ENCODE results near the gene CLSTN2.

Gene CLSTN2

GRCh38 chr3:140055092-140055791 is 120.3 kb downstream of the CLSTN2 start:
- no peaks in the 10 kb centered on the region for H3K27me3 ChIP-seq (ENCODE audit: insufficient read depth, low read length)
- H3K36me3 ChIP-seq (ENCODE audit: insufficient read depth, low read length) = no peaks in the 10 kb centered on the region
- no peaks in the 10 kb centered on the region for H3K9me3 ChIP-seq (ENCODE audit: low read length)
- H3K4me3 ChIP-seq (ENCODE audit: low read length) = no peak overlapping the region
- H2AFZ ChIP-seq (ENCODE audit: low read depth, low read length) = no peak overlapping the region
- H3K4me1 ChIP-seq (ENCODE audit: insufficient read depth, low read length) = peaks cover 10% of the 10 kb centered on the region

- no peaks in the 10 kb centered on the region for H3K27me3 ChIP-seq (ENCODE audit: insufficient read depth, low read length)
- no peaks in the 10 kb centered on the region for H3K36me3 ChIP-seq (ENCODE audit: insufficient read depth, low read length)
- peaks cover 3% of the 10 kb centered on the region for H3K4me1 ChIP-seq (ENCODE audit: insufficient read depth, low read length)
- H2AFZ ChIP-seq (ENCODE audit: low read depth, low read length) = no peak overlapping the region
- no peak overlapping the region for H3K4me3 ChIP-seq (ENCODE audit: low read length)
- H3K9me3 ChIP-seq (ENCODE audit: low read length) = no peaks in the 10 kb centered on the region
Observed at GRCh38 chr3:140056047-140056446, 121.1 kb downstream of the CLSTN2 start.

- Histone ChIP-seq H3K36me3 (ENCODE audit: insufficient read depth, low read length) (no peaks in the 10 kb centered on the region), H3K9me3 (ENCODE audit: low read length) (no peaks in the 10 kb centered on the region), H3K27me3 (ENCODE audit: insufficient read depth, low read length) (no peaks in the 10 kb centered on the region), H3K4me3 (ENCODE audit: low read length) (no peak overlapping the region), H2AFZ (ENCODE audit: low read depth, low read length) (no peak overlapping the region), H3K4me1 (ENCODE audit: insufficient read depth, low read length) (no peaks in the 10 kb centered on the region)
Observed at GRCh38 chr3:140061211-140061610, 126.2 kb downstream of the CLSTN2 start.

- Histone ChIP-seq H3K4me1 (ENCODE audit: insufficient read depth, low read length) (no peaks in the 10 kb centered on the region), H3K27me3 (ENCODE audit: insufficient read depth, low read length) (no peaks in the 10 kb centered on the region), H3K9me3 (ENCODE audit: low read length) (no peaks in the 10 kb centered on the region), H3K4me3 (ENCODE audit: low read length) (no peak overlapping the region), H2AFZ (ENCODE audit: low read depth, low read length) (no peak overlapping the region), H3K36me3 (ENCODE audit: insufficient read depth, low read length) (no peaks in the 10 kb centered on the region)
Observed at GRCh38 chr3:140062461-140062860, 127.5 kb downstream of the CLSTN2 start.

- no peaks in the 10 kb centered on the region for H3K36me3 ChIP-seq (ENCODE audit: insufficient read depth, low read length)
- no peaks in the 10 kb centered on the region for H3K27me3 ChIP-seq (ENCODE audit: insufficient read depth, low read length)
- H2AFZ ChIP-seq (ENCODE audit: low read depth, low read length) = no peak overlapping the region
- no peak overlapping the region for H3K4me3 ChIP-seq (ENCODE audit: low read length)
- no peaks in the 10 kb centered on the region for H3K4me1 ChIP-seq (ENCODE audit: insufficient read depth, low read length)
- H3K9me3 ChIP-seq (ENCODE audit: low read length) = no peaks in the 10 kb centered on the region
Observed at GRCh38 chr3:140067487-140067886, 132.5 kb downstream of the CLSTN2 start.

- no peaks in the 10 kb centered on the region for H3K27me3 ChIP-seq (ENCODE audit: insufficient read depth, low read length)
Observed at GRCh38 chr3:140068494-140069017, 133.6 kb downstream of the CLSTN2 start.

GRCh38 chr3:140073278-140074045 is 138.5 kb downstream of the CLSTN2 start:
- Histone ChIP-seq H3K4me1 (ENCODE audit: insufficient read depth, low read length) (no peaks in the 10 kb centered on the region), H3K4me3 (ENCODE audit: low read length) (no peak overlapping the region), H2AFZ (ENCODE audit: low read depth, low read length) (no peak overlapping the region), H3K36me3 (ENCODE audit: insufficient read depth, low read length) (no peaks in the 10 kb centered on the region), H3K9me3 (ENCODE audit: low read length) (no peaks in the 10 kb centered on the region), H3K27me3 (ENCODE audit: insufficient read depth, low read length) (no peaks in the 10 kb centered on the region)

More at GRCh38 chr3:140068494-140069017, 133.6 kb downstream of the CLSTN2 start:
- no peaks in the 10 kb centered on the region for H3K9me3 ChIP-seq (ENCODE audit: low read length)
- no peaks in the 10 kb centered on the region for H3K36me3 ChIP-seq (ENCODE audit: insufficient read depth, low read length)
- H3K4me1 ChIP-seq (ENCODE audit: insufficient read depth, low read length) = no peaks in the 10 kb centered on the region
- no peak overlapping the region for H2AFZ ChIP-seq (ENCODE audit: low read depth, low read length)
- no peak overlapping the region for H3K4me3 ChIP-seq (ENCODE audit: low read length)

GRCh38 chr3:140076552-140076951 is 141.6 kb downstream of the CLSTN2 start:
- H3K27me3 ChIP-seq (ENCODE audit: insufficient read depth, low read length) = no peaks in the 10 kb centered on the region

GRCh38 chr3:140077406-140077805 is 142.4 kb downstream of the CLSTN2 start:
- H3K36me3 ChIP-seq (ENCODE audit: insufficient read depth, low read length) = no peaks in the 10 kb centered on the region
- H3K4me1 ChIP-seq (ENCODE audit: insufficient read depth, low read length) = no peaks in the 10 kb centered on the region
- H3K27me3 ChIP-seq (ENCODE audit: insufficient read depth, low read length) = no peaks in the 10 kb centered on the region
- H3K4me3 ChIP-seq (ENCODE audit: low read length) = no peak overlapping the region
- H3K9me3 ChIP-seq (ENCODE audit: low read length) = no peaks in the 10 kb centered on the region
- no peak overlapping the region for H2AFZ ChIP-seq (ENCODE audit: low read depth, low read length)

More at GRCh38 chr3:140076552-140076951, 141.6 kb downstream of the CLSTN2 start:
- no peaks in the 10 kb centered on the region for H3K4me1 ChIP-seq (ENCODE audit: insufficient read depth, low read length)
- no peaks in the 10 kb centered on the region for H3K9me3 ChIP-seq (ENCODE audit: low read length)
- no peak overlapping the region for H2AFZ ChIP-seq (ENCODE audit: low read depth, low read length)
- no peaks in the 10 kb centered on the region for H3K36me3 ChIP-seq (ENCODE audit: insufficient read depth, low read length)
- H3K4me3 ChIP-seq (ENCODE audit: low read length) = no peak overlapping the region

GRCh38 chr3:140078343-140078742 is 143.4 kb downstream of the CLSTN2 start:
- H3K36me3 ChIP-seq (ENCODE audit: insufficient read depth, low read length) = no peaks in the 10 kb centered on the region
- H3K9me3 ChIP-seq (ENCODE audit: low read length) = no peaks in the 10 kb centered on the region
- H3K4me3 ChIP-seq (ENCODE audit: low read length) = no peak overlapping the region
- H2AFZ ChIP-seq (ENCODE audit: low read depth, low read length) = no peak overlapping the region
- H3K4me1 ChIP-seq (ENCODE audit: insufficient read depth, low read length) = no peaks in the 10 kb centered on the region
- no peaks in the 10 kb centered on the region for H3K27me3 ChIP-seq (ENCODE audit: insufficient read depth, low read length)

GRCh38 chr3:140078940-140079339 is 144.0 kb downstream of the CLSTN2 start:
- H2AFZ ChIP-seq (ENCODE audit: low read depth, low read length) = no peak overlapping the region
- no peak overlapping the region for H3K4me3 ChIP-seq (ENCODE audit: low read length)
- H3K4me1 ChIP-seq (ENCODE audit: insufficient read depth, low read length) = no peaks in the 10 kb centered on the region
- H3K9me3 ChIP-seq (ENCODE audit: low read length) = no peaks in the 10 kb centered on the region
- no peaks in the 10 kb centered on the region for H3K27me3 ChIP-seq (ENCODE audit: insufficient read depth, low read length)
- H3K36me3 ChIP-seq (ENCODE audit: insufficient read depth, low read length) = no peaks in the 10 kb centered on the region

- no peaks in the 10 kb centered on the region for H3K4me1 ChIP-seq (ENCODE audit: insufficient read depth, low read length)
- no peaks in the 10 kb centered on the region for H3K36me3 ChIP-seq (ENCODE audit: insufficient read depth, low read length)
- no peaks in the 10 kb centered on the region for H3K27me3 ChIP-seq (ENCODE audit: insufficient read depth, low read length)
Observed at GRCh38 chr3:140081887-140082286, 146.9 kb downstream of the CLSTN2 start.

GRCh38 chr3:140085001-140085400 is 150.0 kb downstream of the CLSTN2 start:
- Histone ChIP-seq H3K9me3 (ENCODE audit: low read length) (no peaks in the 10 kb centered on the region), H3K4me1 (ENCODE audit: insufficient read depth, low read length) (no peaks in the 10 kb centered on the region), H3K27me3 (ENCODE audit: insufficient read depth, low read length) (no peaks in the 10 kb centered on the region), H3K36me3 (ENCODE audit: insufficient read depth, low read length) (no peaks in the 10 kb centered on the region), H3K4me3 (ENCODE audit: low read length) (no peak overlapping the region), H2AFZ (ENCODE audit: low read depth, low read length) (no peak overlapping the region)

More at GRCh38 chr3:140081887-140082286, 146.9 kb downstream of the CLSTN2 start:
- no peak overlapping the region for H2AFZ ChIP-seq (ENCODE audit: low read depth, low read length)
- no peaks in the 10 kb centered on the region for H3K9me3 ChIP-seq (ENCODE audit: low read length)
- no peak overlapping the region for H3K4me3 ChIP-seq (ENCODE audit: low read length)

Measured in neuron (in vitro differentiated cells).